ENCODE results near the gene CNP. TPM values are rescaled to one million over a fixed set of nuclear protein-coding genes. Genes with fewer than 3 reads are reported as not detected.
A peak's percentile ranks its signal among the peaks of the same experiment; 100 is the strongest.

The CNP gene
- total and polyA plus RNA-seq, 10 of the 15 experiments (the other 5 are each of a cell fraction or from before 2014, with no cell fraction given), result 1.8 to 60.7 (median 31.4) TPM

DNA sequence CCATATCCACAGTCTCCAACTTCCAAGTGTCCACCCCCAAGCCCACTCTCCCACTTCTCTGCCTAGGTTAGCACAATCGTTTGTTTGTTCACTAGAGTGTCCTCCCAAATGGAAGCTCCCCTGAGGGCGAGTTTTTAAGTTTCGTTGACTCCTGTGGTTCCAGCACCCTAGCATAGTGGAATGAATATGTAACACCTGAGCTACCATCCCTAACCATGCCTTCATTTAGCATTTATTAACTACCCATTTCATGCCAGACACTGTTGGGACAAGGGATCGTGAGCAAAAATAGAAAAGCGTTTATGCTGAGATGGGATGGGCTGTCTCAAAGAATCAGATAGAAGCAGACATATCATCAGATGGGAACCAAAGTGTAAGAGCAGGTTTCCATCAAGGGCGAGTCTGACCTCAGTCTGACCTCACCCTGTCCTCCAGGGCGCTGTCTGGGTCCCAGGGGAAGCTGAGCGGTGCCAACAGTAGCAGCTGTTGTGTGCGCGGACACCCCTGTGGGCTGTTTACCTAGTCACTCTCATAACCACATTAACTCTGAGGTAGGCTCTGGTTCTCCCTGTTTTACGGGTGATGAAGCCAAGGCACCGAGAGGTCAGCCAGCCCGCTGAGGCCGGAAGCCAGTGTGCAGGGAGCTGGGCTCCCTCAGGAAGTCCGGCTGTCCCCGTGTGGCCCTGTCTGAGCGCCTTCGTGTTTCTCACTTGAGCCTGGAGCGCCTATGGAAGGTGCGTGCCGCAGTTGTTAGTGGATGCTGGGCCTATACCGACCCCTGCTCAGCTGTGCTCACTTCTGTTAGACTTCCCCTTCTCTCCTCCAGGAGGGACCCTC lies 6.2 kb downstream of the CNP start (continued):
- TF ChIP-seq, protein P1, sequence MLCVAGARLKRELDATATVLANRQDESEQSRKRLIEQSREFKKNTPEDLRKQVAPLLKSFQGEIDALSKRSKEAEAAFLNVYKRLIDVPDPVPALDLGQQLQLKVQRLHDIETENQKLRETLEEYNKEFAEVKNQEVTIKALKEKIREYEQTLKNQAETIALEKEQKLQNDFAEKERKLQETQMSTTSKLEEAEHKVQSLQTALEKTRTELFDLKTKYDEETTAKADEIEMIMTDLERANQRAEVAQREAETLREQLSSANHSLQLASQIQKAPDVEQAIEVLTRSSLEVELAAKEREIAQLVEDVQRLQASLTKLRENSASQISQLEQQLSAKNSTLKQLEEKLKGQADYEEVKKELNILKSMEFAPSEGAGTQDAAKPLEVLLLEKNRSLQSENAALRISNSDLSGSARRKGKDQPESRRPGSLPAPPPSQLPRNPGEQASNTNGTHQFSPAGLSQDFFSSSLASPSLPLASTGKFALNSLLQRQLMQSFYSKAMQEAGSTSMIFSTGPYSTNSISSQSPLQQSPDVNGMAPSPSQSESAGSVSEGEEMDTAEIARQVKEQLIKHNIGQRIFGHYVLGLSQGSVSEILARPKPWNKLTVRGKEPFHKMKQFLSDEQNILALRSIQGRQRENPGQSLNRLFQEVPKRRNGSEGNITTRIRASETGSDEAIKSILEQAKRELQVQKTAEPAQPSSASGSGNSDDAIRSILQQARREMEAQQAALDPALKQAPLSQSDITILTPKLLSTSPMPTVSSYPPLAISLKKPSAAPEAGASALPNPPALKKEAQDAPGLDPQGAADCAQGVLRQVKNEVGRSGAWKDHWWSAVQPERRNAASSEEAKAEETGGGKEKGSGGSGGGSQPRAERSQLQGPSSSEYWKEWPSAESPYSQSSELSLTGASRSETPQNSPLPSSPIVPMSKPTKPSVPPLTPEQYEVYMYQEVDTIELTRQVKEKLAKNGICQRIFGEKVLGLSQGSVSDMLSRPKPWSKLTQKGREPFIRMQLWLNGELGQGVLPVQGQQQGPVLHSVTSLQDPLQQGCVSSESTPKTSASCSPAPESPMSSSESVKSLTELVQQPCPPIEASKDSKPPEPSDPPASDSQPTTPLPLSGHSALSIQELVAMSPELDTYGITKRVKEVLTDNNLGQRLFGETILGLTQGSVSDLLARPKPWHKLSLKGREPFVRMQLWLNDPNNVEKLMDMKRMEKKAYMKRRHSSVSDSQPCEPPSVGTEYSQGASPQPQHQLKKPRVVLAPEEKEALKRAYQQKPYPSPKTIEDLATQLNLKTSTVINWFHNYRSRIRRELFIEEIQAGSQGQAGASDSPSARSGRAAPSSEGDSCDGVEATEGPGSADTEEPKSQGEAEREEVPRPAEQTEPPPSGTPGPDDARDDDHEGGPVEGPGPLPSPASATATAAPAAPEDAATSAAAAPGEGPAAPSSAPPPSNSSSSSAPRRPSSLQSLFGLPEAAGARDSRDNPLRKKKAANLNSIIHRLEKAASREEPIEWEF (IDR thresholded peaks at IDR 0.05; ENCODE audit: insufficient replicate concordance, low read depth, low read length), result no peak
- TF ChIP-seq, protein P2, sequence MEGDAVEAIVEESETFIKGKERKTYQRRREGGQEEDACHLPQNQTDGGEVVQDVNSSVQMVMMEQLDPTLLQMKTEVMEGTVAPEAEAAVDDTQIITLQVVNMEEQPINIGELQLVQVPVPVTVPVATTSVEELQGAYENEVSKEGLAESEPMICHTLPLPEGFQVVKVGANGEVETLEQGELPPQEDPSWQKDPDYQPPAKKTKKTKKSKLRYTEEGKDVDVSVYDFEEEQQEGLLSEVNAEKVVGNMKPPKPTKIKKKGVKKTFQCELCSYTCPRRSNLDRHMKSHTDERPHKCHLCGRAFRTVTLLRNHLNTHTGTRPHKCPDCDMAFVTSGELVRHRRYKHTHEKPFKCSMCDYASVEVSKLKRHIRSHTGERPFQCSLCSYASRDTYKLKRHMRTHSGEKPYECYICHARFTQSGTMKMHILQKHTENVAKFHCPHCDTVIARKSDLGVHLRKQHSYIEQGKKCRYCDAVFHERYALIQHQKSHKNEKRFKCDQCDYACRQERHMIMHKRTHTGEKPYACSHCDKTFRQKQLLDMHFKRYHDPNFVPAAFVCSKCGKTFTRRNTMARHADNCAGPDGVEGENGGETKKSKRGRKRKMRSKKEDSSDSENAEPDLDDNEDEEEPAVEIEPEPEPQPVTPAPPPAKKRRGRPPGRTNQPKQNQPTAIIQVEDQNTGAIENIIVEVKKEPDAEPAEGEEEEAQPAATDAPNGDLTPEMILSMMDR (IDR thresholded peaks at IDR 0.05 in 2 of 3, conservative IDR thresholded peaks at IDR 0.05 in 1 of 3; ENCODE audit: control insufficient read depth in 2 of 3, extremely low read depth in 1 of 3, insufficient read depth in 1 of 3, low read depth in 3 of 3, low read length in 3 of 3), result no peak
- TF ChIP-seq, protein P3, sequence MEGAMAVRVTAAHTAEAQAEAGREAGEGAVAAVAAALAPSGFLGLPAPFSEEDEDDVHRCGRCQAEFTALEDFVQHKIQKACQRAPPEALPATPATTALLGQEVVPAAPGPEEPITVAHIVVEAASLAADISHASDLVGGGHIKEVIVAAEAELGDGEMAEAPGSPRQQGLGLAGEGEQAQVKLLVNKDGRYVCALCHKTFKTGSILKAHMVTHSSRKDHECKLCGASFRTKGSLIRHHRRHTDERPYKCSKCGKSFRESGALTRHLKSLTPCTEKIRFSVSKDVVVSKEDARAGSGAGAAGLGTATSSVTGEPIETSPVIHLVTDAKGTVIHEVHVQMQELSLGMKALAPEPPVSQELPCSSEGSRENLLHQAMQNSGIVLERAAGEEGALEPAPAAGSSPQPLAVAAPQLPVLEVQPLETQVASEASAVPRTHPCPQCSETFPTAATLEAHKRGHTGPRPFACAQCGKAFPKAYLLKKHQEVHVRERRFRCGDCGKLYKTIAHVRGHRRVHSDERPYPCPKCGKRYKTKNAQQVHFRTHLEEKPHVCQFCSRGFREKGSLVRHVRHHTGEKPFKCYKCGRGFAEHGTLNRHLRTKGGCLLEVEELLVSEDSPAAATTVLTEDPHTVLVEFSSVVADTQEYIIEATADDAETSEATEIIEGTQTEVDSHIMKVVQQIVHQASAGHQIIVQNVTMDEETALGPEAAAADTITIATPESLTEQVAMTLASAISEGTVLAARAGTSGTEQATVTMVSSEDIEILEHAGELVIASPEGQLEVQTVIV (IDR thresholded peaks at IDR 0.05; ENCODE audit: borderline replicate concordance, partially characterized antibody), result no peak
- TF ChIP-seq HDAC2 (IDR thresholded peaks at IDR 0.05) (no peak), EED (IDR thresholded peaks at IDR 0.05; ENCODE audit: low read depth) (no peak), JUND (IDR thresholded peaks at IDR 0.05; ENCODE audit: low read depth, low read length) (no peak), POLR2AphosphoS2 (IDR thresholded peaks at IDR 0.05; ENCODE audit: low read depth, low read length) (no peak)
- TF ChIP-seq, protein P4, sequence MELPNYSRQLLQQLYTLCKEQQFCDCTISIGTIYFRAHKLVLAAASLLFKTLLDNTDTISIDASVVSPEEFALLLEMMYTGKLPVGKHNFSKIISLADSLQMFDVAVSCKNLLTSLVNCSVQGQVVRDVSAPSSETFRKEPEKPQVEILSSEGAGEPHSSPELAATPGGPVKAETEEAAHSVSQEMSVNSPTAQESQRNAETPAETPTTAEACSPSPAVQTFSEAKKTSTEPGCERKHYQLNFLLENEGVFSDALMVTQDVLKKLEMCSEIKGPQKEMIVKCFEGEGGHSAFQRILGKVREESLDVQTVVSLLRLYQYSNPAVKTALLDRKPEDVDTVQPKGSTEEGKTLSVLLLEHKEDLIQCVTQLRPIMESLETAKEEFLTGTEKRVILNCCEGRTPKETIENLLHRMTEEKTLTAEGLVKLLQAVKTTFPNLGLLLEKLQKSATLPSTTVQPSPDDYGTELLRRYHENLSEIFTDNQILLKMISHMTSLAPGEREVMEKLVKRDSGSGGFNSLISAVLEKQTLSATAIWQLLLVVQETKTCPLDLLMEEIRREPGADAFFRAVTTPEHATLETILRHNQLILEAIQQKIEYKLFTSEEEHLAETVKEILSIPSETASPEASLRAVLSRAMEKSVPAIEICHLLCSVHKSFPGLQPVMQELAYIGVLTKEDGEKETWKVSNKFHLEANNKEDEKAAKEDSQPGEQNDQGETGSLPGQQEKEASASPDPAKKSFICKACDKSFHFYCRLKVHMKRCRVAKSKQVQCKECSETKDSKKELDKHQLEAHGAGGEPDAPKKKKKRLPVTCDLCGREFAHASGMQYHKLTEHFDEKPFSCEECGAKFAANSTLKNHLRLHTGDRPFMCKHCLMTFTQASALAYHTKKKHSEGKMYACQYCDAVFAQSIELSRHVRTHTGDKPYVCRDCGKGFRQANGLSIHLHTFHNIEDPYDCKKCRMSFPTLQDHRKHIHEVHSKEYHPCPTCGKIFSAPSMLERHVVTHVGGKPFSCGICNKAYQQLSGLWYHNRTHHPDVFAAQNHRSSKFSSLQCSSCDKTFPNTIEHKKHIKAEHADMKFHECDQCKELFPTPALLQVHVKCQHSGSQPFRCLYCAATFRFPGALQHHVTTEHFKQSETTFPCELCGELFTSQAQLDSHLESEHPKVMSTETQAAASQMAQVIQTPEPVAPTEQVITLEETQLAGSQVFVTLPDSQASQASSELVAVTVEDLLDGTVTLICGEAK (IDR thresholded peaks at IDR 0.05; ENCODE audit: borderline replicate concordance), result no peak; the same call in 1 of the 2 replicates
- TF ChIP-seq, protein P5, sequence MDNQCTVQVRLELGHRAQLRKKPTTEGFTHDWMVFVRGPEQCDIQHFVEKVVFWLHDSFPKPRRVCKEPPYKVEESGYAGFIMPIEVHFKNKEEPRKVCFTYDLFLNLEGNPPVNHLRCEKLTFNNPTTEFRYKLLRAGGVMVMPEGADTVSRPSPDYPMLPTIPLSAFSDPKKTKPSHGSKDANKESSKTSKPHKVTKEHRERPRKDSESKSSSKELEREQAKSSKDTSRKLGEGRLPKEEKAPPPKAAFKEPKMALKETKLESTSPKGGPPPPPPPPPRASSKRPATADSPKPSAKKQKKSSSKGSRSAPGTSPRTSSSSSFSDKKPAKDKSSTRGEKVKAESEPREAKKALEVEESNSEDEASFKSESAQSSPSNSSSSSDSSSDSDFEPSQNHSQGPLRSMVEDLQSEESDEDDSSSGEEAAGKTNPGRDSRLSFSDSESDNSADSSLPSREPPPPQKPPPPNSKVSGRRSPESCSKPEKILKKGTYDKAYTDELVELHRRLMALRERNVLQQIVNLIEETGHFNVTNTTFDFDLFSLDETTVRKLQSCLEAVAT (IDR thresholded peaks at IDR 0.05), result 0 out of 2 replicates have a peak, but pooled peaks have one; percentile 27
- TF ChIP-seq, protein P6, sequence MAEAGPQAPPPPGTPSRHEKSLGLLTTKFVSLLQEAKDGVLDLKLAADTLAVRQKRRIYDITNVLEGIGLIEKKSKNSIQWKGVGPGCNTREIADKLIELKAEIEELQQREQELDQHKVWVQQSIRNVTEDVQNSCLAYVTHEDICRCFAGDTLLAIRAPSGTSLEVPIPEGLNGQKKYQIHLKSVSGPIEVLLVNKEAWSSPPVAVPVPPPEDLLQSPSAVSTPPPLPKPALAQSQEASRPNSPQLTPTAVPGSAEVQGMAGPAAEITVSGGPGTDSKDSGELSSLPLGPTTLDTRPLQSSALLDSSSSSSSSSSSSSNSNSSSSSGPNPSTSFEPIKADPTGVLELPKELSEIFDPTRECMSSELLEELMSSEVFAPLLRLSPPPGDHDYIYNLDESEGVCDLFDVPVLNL (IDR thresholded peaks at IDR 0.05; ENCODE audit: low read depth, low read length), result no peak
